ENCODE results near the gene ERCC3.
A peak's percentile ranks its signal among the peaks of the same experiment; 100 is the strongest.

Gene ERCC3

DNA sequence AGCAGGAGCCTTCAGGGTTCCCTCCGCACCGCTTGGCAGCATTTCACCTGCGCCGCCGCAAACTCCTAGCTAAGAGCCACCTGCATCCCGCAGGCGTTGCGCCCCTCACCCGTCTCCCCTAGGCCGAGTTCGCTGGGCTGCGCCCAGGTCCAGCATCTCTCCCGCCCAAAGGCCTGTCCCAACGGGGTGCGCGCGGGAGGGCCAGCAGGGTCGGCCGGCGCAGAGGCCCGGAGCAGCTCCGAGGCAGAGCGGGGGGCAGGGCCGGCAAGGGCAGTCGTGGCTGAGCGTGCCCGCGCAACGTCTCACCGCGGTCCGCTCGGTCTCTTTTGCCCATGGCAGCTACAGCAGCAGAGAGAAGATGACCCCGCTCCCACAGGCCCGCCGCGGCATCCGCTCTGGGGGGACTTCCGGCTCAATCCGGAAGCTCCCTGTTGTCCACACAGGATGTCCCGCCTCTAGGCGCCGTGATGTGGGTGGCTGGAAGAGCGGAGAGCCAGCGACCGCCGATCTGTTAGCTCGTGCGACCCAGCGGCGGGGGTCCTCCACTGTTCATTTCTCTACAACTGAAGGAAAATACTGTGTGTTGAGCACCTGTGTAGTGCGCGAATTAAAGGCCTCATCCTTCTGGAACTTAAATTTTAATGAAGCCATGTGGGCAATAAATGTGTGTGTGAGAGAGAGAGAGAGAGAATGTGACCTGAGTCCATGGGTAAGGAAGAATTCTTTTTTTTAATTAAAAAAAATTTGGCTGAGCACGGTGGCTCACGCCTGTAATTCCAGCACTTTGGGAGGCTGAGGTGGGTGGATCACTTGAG lies at the start of gene ERCC3:
TSS of gene ERCC3 (minus strand) at position 397 of the 815 bp plus-strand sequence. CDS start at position 334, 63 bp downstream.
- Mint-ChIP-seq H3K27ac (peak within 1 kb of the TSS; percentile 99), H3K36me3 (peaks cover 9% of the 10 kb centered on the region), H3K4me3 (peak within 1 kb of the TSS; percentile 100), H3K27me3 (no peaks in the 10 kb centered on the region), H3K4me1 (ENCODE audit: low read depth) (peaks cover 34% of the 10 kb centered on the region), H3K9me3 (ENCODE audit: low read depth) (no peaks in the 10 kb centered on the region)

DNA sequence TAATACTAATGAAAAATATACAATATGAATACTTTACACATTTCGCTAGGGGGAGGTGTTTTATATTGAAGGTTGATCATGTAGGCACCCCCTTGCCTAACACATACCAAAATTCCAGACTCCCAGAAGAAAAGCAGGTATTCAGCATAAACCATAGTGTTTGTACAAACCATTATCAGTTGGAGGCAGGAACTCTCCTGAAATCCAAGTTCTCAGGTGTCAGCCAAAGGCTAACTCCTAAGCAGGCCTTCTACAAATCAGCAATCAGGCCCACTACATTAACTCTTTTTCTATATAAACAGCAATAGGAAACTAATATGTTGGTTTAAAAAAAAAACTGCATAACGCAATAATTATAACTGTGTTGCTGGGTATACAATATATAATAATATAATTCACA lies 49.3 kb upstream of the ERCC3 start:
- Mint-ChIP-seq H3K27me3 (no peaks in the 10 kb centered on the region), H3K4me3 (no peak overlapping the region), H3K27ac (no peak overlapping the region), H3K9me3 (ENCODE audit: low read depth) (no peaks in the 10 kb centered on the region), H3K36me3 (peaks cover 12% of the 10 kb centered on the region), H3K4me1 (ENCODE audit: low read depth) (peaks cover 38% of the 10 kb centered on the region)

GRCh38 chr2:127342101-127342500 lies 48.2 kb upstream of the ERCC3 start:
- Mint-ChIP-seq H3K4me3 (no peak overlapping the region), H3K27ac (peak overlapping the region; percentile 41), H3K36me3 (peaks cover 14% of the 10 kb centered on the region), H3K9me3 (ENCODE audit: low read depth) (no peaks in the 10 kb centered on the region), H3K4me1 (ENCODE audit: low read depth) (peaks cover 29% of the 10 kb centered on the region), H3K27me3 (no peaks in the 10 kb centered on the region)

DNA sequence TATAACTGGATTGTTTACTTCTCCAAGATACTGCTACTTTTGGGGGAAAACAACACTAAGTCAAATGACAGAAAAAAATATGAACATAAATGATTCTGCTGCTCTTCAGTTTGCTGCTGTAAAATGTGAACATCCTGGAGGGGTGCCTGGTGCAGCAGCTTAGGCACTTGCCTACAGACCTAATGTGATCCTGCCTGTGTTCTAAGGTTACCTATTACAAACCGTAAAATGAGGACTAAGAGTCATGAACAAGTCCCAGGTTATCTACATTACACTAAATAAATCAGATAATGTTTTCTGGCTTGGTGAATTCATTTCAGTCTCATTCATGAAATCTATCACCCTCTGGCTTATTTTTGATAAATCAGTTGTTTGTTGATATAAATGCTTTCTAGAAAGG lies 38.4 kb upstream of the ERCC3 start:
- Mint-ChIP-seq H3K27me3 (no peaks in the 10 kb centered on the region), H3K4me3 (no peak overlapping the region), H3K9me3 (ENCODE audit: low read depth) (no peaks in the 10 kb centered on the region), H3K4me1 (ENCODE audit: low read depth) (no peaks in the 10 kb centered on the region), H3K36me3 (peaks cover 6% of the 10 kb centered on the region), H3K27ac (no peak overlapping the region)

GRCh38 chr2:127330753-127331152 lies 36.8 kb upstream of the ERCC3 start:
- no peaks in the 10 kb centered on the region for H3K27me3 Mint-ChIP-seq
- peaks cover 4% of the 10 kb centered on the region for H3K36me3 Mint-ChIP-seq
- H3K4me1 Mint-ChIP-seq (ENCODE audit: low read depth), result no peaks in the 10 kb centered on the region
- no peaks in the 10 kb centered on the region for H3K9me3 Mint-ChIP-seq (ENCODE audit: low read depth)
- no peak overlapping the region for H3K4me3 Mint-ChIP-seq
- H3K27ac Mint-ChIP-seq, result no peak overlapping the region

DNA sequence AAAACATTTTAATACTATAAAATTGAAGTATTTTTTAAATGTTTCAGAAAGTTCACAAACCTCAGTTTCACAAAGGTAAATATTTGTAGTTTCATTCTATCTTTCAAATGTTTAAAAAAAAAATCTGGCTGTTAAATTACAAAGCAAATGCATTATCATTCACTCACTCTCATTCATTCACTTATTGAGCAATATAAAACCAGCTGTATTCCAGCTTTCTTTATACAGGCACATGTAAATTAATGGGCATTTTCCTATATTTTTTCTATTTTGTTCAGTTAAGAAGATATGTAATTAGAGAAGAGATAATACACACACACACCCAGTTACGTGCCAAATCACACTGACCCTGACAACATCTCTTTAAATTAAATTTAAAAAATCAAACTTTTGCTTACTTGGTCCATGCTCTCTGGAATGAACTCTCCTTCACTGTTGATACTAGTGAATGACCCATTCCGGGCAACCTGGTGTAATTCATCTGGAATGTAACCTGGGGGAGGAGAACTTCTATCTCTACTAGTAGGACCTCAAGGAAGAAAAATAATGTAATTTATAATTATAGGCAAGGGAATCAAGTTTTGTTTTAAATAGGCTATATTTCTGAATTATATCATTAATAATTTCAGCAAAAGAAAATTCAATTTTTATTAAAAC lies 32.5 kb upstream of the ERCC3 start:
- H3K9me3 Mint-ChIP-seq (ENCODE audit: low read depth), result no peaks in the 10 kb centered on the region
- H3K36me3 Mint-ChIP-seq, result peaks cover 11% of the 10 kb centered on the region
- H3K27ac Mint-ChIP-seq, result no peak overlapping the region
- no peak overlapping the region for H3K4me3 Mint-ChIP-seq
- no peaks in the 10 kb centered on the region for H3K4me1 Mint-ChIP-seq (ENCODE audit: low read depth)
- H3K27me3 Mint-ChIP-seq, result no peaks in the 10 kb centered on the region

DNA sequence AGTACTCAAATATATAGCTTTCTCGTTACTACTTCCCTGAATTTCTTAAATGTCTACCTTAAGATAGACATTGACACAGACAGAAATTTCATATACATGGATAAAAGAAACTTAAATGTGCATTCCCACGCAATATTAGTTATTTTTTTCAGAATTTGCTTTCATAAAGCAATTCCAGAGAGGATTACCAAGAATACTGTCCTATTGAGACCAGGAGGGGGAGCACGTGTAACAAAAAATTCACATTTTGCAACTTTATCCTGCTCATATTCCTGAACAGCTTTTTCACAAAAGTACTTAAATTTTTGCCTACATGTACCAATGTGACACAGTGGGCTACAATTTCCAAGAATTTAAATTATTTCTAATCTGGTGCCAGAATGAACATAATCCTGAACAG lies 30.7 kb upstream of the ERCC3 start:
- H3K4me3 Mint-ChIP-seq, result no peak overlapping the region
- peaks cover 25% of the 10 kb centered on the region for H3K36me3 Mint-ChIP-seq
- H3K27ac Mint-ChIP-seq, result no peak overlapping the region
- no peaks in the 10 kb centered on the region for H3K27me3 Mint-ChIP-seq
- peaks cover 6% of the 10 kb centered on the region for H3K9me3 Mint-ChIP-seq (ENCODE audit: low read depth)
- H3K4me1 Mint-ChIP-seq (ENCODE audit: low read depth), result peaks cover 5% of the 10 kb centered on the region

DNA sequence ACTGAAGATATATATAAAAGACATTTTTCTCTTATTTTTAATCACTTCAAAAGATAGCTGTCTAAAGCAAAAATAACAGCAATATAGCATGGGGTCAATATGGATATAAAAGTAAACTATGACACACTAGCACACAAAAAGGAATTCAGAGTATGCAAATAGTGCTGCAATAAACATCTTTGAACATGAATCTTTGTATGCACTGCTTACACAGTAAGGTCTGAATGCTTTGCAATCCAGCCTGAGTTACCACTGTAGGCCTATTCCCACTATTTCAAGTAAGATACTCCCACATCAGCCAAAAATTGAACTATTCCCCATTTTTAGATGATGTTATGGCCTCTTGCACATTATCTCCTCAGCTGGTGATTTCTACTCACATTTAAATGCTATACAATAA lies 27.4 kb upstream of the ERCC3 start:
- Mint-ChIP-seq H3K9me3 (ENCODE audit: low read depth) (peaks cover 6% of the 10 kb centered on the region), H3K4me1 (ENCODE audit: low read depth) (peaks cover 5% of the 10 kb centered on the region), H3K27me3 (no peaks in the 10 kb centered on the region), H3K27ac (no peak overlapping the region), H3K36me3 (peaks cover 29% of the 10 kb centered on the region), H3K4me3 (no peak overlapping the region)

GRCh38 chr2:127320586-127321275 lies 26.8 kb upstream of the ERCC3 start:
- no peak overlapping the region for H3K27ac Mint-ChIP-seq
- H3K36me3 Mint-ChIP-seq, result peaks cover 29% of the 10 kb centered on the region
- H3K4me3 Mint-ChIP-seq, result no peak overlapping the region
- H3K9me3 Mint-ChIP-seq (ENCODE audit: low read depth), result peaks cover 6% of the 10 kb centered on the region
- H3K27me3 Mint-ChIP-seq, result no peaks in the 10 kb centered on the region
- H3K4me1 Mint-ChIP-seq (ENCODE audit: low read depth), result peaks cover 5% of the 10 kb centered on the region

DNA sequence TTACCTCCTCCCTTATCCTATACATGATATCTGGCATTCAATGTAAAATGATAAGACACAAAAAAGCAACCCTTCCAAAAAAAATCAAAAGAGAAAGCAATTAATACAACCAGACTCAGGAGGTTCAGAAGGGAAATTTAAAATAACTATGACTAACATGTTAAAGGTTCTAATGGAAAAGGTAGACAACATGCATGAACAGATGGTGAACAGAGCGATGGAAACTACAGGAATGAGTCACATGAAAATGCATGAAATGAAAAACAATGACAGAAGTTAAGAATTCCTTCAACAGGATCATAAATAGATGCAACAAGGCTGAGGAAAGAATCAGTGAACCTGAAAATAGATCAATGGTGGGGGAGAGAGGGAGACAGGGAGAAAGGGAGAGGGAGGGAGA lies 26.1 kb upstream of the ERCC3 start:
- peak overlapping the region; percentile 81 for H3K27ac Mint-ChIP-seq
- peaks cover 5% of the 10 kb centered on the region for H3K4me1 Mint-ChIP-seq (ENCODE audit: low read depth)
- H3K36me3 Mint-ChIP-seq, result peaks cover 29% of the 10 kb centered on the region
- H3K27me3 Mint-ChIP-seq, result no peaks in the 10 kb centered on the region
- peaks cover 6% of the 10 kb centered on the region for H3K9me3 Mint-ChIP-seq (ENCODE audit: low read depth)
- peak overlapping the region; percentile 15 for H3K4me3 Mint-ChIP-seq

GRCh38 chr2:127314193-127314988 lies 20.4 kb upstream of the ERCC3 start:
- Mint-ChIP-seq H3K4me1 (ENCODE audit: low read depth) (no peaks in the 10 kb centered on the region), H3K9me3 (ENCODE audit: low read depth) (no peaks in the 10 kb centered on the region), H3K4me3 (no peak overlapping the region), H3K36me3 (peaks cover 16% of the 10 kb centered on the region), H3K27ac (no peak overlapping the region), H3K27me3 (no peaks in the 10 kb centered on the region)

GRCh38 chr2:127313406-127313805 lies 19.5 kb upstream of the ERCC3 start:
- Mint-ChIP-seq H3K36me3 (peaks cover 19% of the 10 kb centered on the region), H3K27me3 (no peaks in the 10 kb centered on the region), H3K4me3 (no peak overlapping the region), H3K9me3 (ENCODE audit: low read depth) (no peaks in the 10 kb centered on the region), H3K4me1 (ENCODE audit: low read depth) (no peaks in the 10 kb centered on the region), H3K27ac (no peak overlapping the region)

- Mint-ChIP-seq H3K4me3 (no peak overlapping the region), H3K9me3 (ENCODE audit: low read depth) (no peaks in the 10 kb centered on the region), H3K4me1 (ENCODE audit: low read depth) (no peaks in the 10 kb centered on the region), H3K27ac (no peak overlapping the region), H3K27me3 (no peaks in the 10 kb centered on the region), H3K36me3 (peaks cover 15% of the 10 kb centered on the region)
Observed at GRCh38 chr2:127310980-127311379, 17.0 kb upstream of the ERCC3 start.

DNA sequence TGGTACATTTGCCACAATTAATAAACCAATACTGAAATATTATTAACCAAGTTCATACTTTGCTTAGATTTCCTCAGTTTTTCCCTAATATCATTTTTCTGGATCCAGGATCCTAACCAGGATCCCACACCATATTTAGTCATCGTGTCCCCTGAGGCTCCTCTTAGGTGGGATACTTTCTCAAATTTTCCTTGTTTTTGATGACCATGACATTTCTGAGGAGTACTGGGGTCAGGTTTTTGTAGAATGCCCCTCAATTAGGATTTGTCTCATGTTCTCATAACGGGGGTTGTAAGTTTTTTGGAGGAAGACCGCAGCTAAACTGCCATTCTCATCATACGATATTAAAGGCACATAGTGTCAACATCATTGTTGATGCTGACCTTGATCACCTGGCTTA lies 15.5 kb upstream of the ERCC3 start:
- H3K36me3 Mint-ChIP-seq, result peaks cover 15% of the 10 kb centered on the region
- H3K27me3 Mint-ChIP-seq, result no peaks in the 10 kb centered on the region
- H3K4me1 Mint-ChIP-seq (ENCODE audit: low read depth), result no peaks in the 10 kb centered on the region
- no peaks in the 10 kb centered on the region for H3K9me3 Mint-ChIP-seq (ENCODE audit: low read depth)
- no peak overlapping the region for H3K4me3 Mint-ChIP-seq
- H3K27ac Mint-ChIP-seq, result no peak overlapping the region

Measured in activated naive CD8-positive, alpha-beta T cell (primary cell).